ENCODE data around the gene KIRREL1.

- TF ChIP-seq CTCF (IDR thresholded peaks at IDR 0.05): peak; percentile 83
- no peak for TF ChIP-seq EZH2phosphoT487 (IDR thresholded peaks at IDR 0.05)
These were observed 45.0 kb upstream of the KIRREL1 start for GRCh38 chr1:157948312-157949073.

Data from neural progenitor cell (in vitro differentiated cells).